GM12878 (cell line): Measurements from ENCODE around the gene RRP12. TPM values are rescaled to one million over a fixed set of nuclear protein-coding genes. Genes with fewer than 3 reads are reported as not detected.

ENCODE experiments used
- ATAC-seq: fragments of 200-7000 bp; cut with Tn5 transposase; 3 replicates; pipeline ENCODE4 v1.9.1; 2020; ENCODE audit warnings: mild to moderate bottlenecking, moderate library complexity
- BruUV-seq: library from RNA; stranded (reverse); fragments of 400-500 nt; replicated peaks from 2 replicates; lab custom pipeline; 2021; lab: Mats Ljungman, UMichigan
- CTCF ChIA-PET: fragments of 300-600 bp; sonication (Branson Sonifier 250); formaldehyde crosslinking; extraction: SDS; loops from one replicate; lab custom pipeline; 2021; ENCODE audit warnings: inconsistent platforms; lab: Yijun Ruan, JAX
- POLR2A ChIA-PET: fragments of 350-600 bp; formaldehyde crosslinking; extraction: SDS; loops from one replicate; lab custom pipeline; 2021; ENCODE audit warnings: inconsistent platforms; lab: Charles Lee
- RAD21 ChIA-PET: fragments of 300-600 bp; sonication (Branson Sonifier 250); formaldehyde crosslinking; loops from one replicate; lab custom pipeline; 2023; ENCODE audit warnings: antibody characterized with exemption; ENCODE audit not compliant: unreplicated experiment; lab: Charles Lee
- SMC1A ChIA-PET: fragments of 300-600 bp; sonication (Branson Sonifier 250); formaldehyde crosslinking; loops from one replicate; lab custom pipeline; 2023; ENCODE audit not compliant: unreplicated experiment, uncharacterized antibody; lab: Charles Lee
- DNase-seq: peaks from one replicate; pipeline ENCODE4 v3.0.0-alpha.2; 2011; ENCODE audit warnings: low read depth, low spot score
- FAIRE-seq: peaks from 3 replicates; lab custom pipeline; 2011; peaks lifted over from hg19 to GRCh38; lab: Jason Lieb, UNC
- H2AFZ ChIP-seq: 2 replicates; pipeline ENCODE4 v1.6.0; 2011; ENCODE audit warnings: low read depth, low read length, control low read depth; ENCODE audit not compliant: control insufficient read depth
- H3K27ac ChIP-seq: 2 replicates; pipeline ENCODE4 v1.5.1; 2011; ENCODE audit warnings: control low read depth; ENCODE audit not compliant: control insufficient read depth, insufficient read depth
- H3K27me3 ChIP-seq, 2 experiments: replicated peaks in 1 of 2; 2 replicates each; pipeline versions ENCODE4 v1.6.0 to v1.6.1; 2011; ENCODE audit warnings: low read length in 1 of 2; ENCODE audit not compliant: control insufficient read depth in 2 of 2, insufficient read depth in 2 of 2
- H3K36me3 ChIP-seq, 2 experiments: 2 replicates each; pipeline ENCODE4 v1.5.1; 2011; ENCODE audit warnings: low read length in 1 of 2; ENCODE audit not compliant: control insufficient read depth in 2 of 2, insufficient read depth in 2 of 2
- H3K4me1 ChIP-seq: 2 replicates; pipeline ENCODE4 v1.6.1; 2011; ENCODE audit warnings: mild to moderate bottlenecking, low read length, moderate library complexity, mixed read lengths; ENCODE audit not compliant: control insufficient read depth, insufficient read depth
- H3K4me2 ChIP-seq: 2 replicates; pipeline ENCODE4 v1.6.0; 2011; ENCODE audit warnings: control low read depth; ENCODE audit not compliant: control insufficient read depth, insufficient read depth
- H3K4me3 ChIP-seq: fragments of 200-600 bp; sonication (generic); 2 replicates; pipeline ENCODE4 v1.5.1; 2016
- H3K79me2 ChIP-seq: 2 replicates; pipeline ENCODE4 v1.6.0; 2011; ENCODE audit warnings: low read length; ENCODE audit not compliant: control insufficient read depth, insufficient read depth
- H3K9ac ChIP-seq: 2 replicates; pipeline ENCODE4 v1.8.0; 2011; ENCODE audit warnings: low read length, control low read depth, mixed read lengths; ENCODE audit not compliant: control insufficient read depth, insufficient read depth
- H3K9me3 ChIP-seq: replicated peaks from 3 replicates; pipeline ENCODE4 v1.5.1; 2011; ENCODE audit warnings: mild to moderate bottlenecking, low read length; ENCODE audit not compliant: control insufficient read depth, insufficient read depth
- H4K20me1 ChIP-seq: 2 replicates; pipeline ENCODE4 v1.6.0; 2011; ENCODE audit not compliant: control insufficient read depth, insufficient read depth
- CREB1 ChIP-seq: IDR thresholded peaks from 2 replicates; pipeline ENCODE4 v1.6.1; 2012; ENCODE audit warnings: low read depth, mild to moderate bottlenecking, inconsistent platforms
- ETV6 ChIP-seq, 2 experiments: fragments of 450-650 bp in 1 of 2; IDR thresholded peaks in 1 of 2; conservative IDR thresholded peaks in 1 of 2; 2 replicates each; pipeline ENCODE4 v1.6.1; 2014; ENCODE audit warnings: antibody characterized with exemption in 1 of 2, borderline replicate concordance in 1 of 2, low read depth in 1 of 2, mild to moderate bottlenecking in 1 of 2, moderate library complexity in 1 of 2
- EZH2 ChIP-seq: IDR thresholded peaks from 2 replicates; pipeline ENCODE4 v1.6.1; 2012; ENCODE audit warnings: low read depth, mild to moderate bottlenecking, control low read depth, inconsistent platforms, low read length, borderline replicate concordance; ENCODE audit not compliant: control insufficient read depth
- GABPA ChIP-seq: IDR thresholded peaks from 2 replicates; pipeline ENCODE4 v1.6.1; 2014; ENCODE audit warnings: antibody characterized with exemption, low read depth, mild to moderate bottlenecking, inconsistent platforms
- NFIC ChIP-seq: IDR thresholded peaks from 2 replicates; pipeline ENCODE4 v1.6.1; 2012; ENCODE audit warnings: low read depth, mild to moderate bottlenecking, inconsistent platforms, low read length, moderate library complexity
- RCOR1 ChIP-seq: conservative IDR thresholded peaks from 2 replicates; pipeline ENCODE4 v1.6.1; 2012; ENCODE audit warnings: low read depth, low read length, improper control_type of control experiment
- SMC3 ChIP-seq: IDR thresholded peaks from 2 replicates; pipeline ENCODE4 v1.6.1; 2011; ENCODE audit warnings: low read length, improper control_type of control experiment, borderline replicate concordance
- ZBTB40 ChIP-seq: fragments of 450-650 bp; IDR thresholded peaks from 2 replicates; pipeline ENCODE4 v1.6.1; 2016; ENCODE audit warnings: mild to moderate bottlenecking, moderate library complexity, borderline replicate concordance
- ZNF217 ChIP-seq: fragments of 450-650 bp; IDR thresholded peaks from 2 replicates; pipeline ENCODE4 v1.6.1; 2017; ENCODE audit warnings: antibody characterized with exemption, mild to moderate bottlenecking
- WGBS: methylation state at CpG from one replicate; pipeline ENCODE4 v1.1.6; 2016; ENCODE audit warnings: low lambda C conversion rate; ENCODE audit not compliant: insufficient replicate concordance, insufficient coverage; ENCODE audit errors: missing lambda C conversion rate; 5-methylcytosine and 5-hydroxymethylcytosine counted together
- in situ Hi-C: fragments of 300-500 bp; cut with MboI; formaldehyde crosslinking; loops from 9 replicates; pipeline ENCODE4 v1.14.3; 2018; ENCODE audit warnings: mixed read lengths
- intact Hi-C: fragments of 100-400 bp; cut with micrococcal nuclease; formaldehyde crosslinking; loops from one replicate; pipeline ENCODE4 v1.14.2; 2022; ENCODE audit not compliant: unreplicated experiment
- polyA plus RNA-seq, 11 experiments: library from polyadenylated mRNA; depleted of rRNA in 4 of 11; unstranded in 6 of 11; stranded (reverse) in 5 of 11; fragments of >200 nt; fragmentation: Nextera tagmentation in 4 of 11; fragmentation: Illumina TruSeq in 1 of 11; extraction: Ambion mirVana in 4 of 11; extraction: Trizol in 1 of 11; gene quantifications; 1 replicate in 1 of 11; 2 replicates in 10 of 11; pipeline versions ENCODE4 v1.2.1 to v1.2.3, GENCODE V29; 2011 to 2016; ENCODE audit warnings: inconsistent platforms in 2 of 11, missing spikeins in 2 of 11, low read depth in 1 of 11
- total RNA-seq, 4 experiments: library from RNA; depleted of rRNA in 3 of 4; stranded (reverse); fragments of >200 nt in 3 of 4; fragmentation: Illumina TruSeq in 1 of 4; extraction: Trizol in 1 of 4; gene quantifications; 2 replicates each; pipeline versions ENCODE4 v1.2.1 to v1.2.3, GENCODE V29; 2013 to 2021

The RRP12 gene
- total and polyA plus RNA-seq, 10 of the 15 experiments (the other 5 are each of a cell fraction or from before 2014, with no cell fraction given), result 5.3 to 48.7 (median 16.8) TPM

- no peaks in the 10 kb centered on the region for H3K79me2 ChIP-seq
- RAD21 ChIA-PET, result interaction anchor here (2.9 kb wide), 1 partner anchor 57 kb away, joined by 14 read pairs; no protein-coding TSS in a partner anchor
- peaks cover 0 to 9% of the 10 kb centered on the region in 2 experiments; a peak in 1 of 4 replicates for H3K27me3 ChIP-seq
- CTCF ChIA-PET, result no interaction called here
- FAIRE-seq, result no peak
- ATAC-seq, result no peak
- H3K36me3 ChIP-seq, result no peaks in the 10 kb centered on the region
- H3K9me3 ChIP-seq, result no peaks in the 10 kb centered on the region
- TF ChIP-seq ZNF217 (0 out of 2 replicates have a peak, but pooled peaks have one; percentile 67), SMC3 (no peak)
- no peak for DNase-seq
- H3K4me1 ChIP-seq, result no peaks in the 10 kb centered on the region
- peak overlapping the region; percentile 77 for H3K4me2 ChIP-seq
- in situ Hi-C loops, result no loop called here
- POLR2A ChIA-PET, result no interaction called here
- SMC1A ChIA-PET, result no interaction called here
- no peak overlapping the region; the same call in 1 of the 2 replicates for H3K9ac ChIP-seq
- peak overlapping the region; percentile 98 for H2AFZ ChIP-seq
- H3K4me3 ChIP-seq, result peak overlapping the region; percentile 89
- no peak overlapping the region for H3K27ac ChIP-seq
- intact Hi-C loops, result no loop called here
- 2% methylated on average over 25 of the region's 25 CpGs for WGBS
- no TSS peak for BruUV-seq
- no peaks in the 10 kb centered on the region; the same call in 1 of the 2 replicates for H4K20me1 ChIP-seq
Measured at GRCh38 chr10:97335188-97335619, 65.9 kb downstream of the RRP12 start.

GRCh38 chr10:97334370-97335175 is 66.6 kb downstream of the RRP12 start, which contains the start of gene FRAT2:
FRAT2 (minus strand) TSS chr10:97334729; CDS start chr10:97334572, 157 bp downstream.
- peak within 1 kb of the TSS; percentile 89 for H3K4me3 ChIP-seq
- intact Hi-C loops (loop anchor here (5.0 kb wide), 1 partner anchor 42 kb away; the partner anchor contains the start of gene ARHGAP19), in situ Hi-C loops (no loop called here)
- FAIRE-seq (peak; percentile 79), DNase-seq (peak; percentile 47), ATAC-seq (peak; percentile 93)
- H4K20me1 ChIP-seq, result no peaks in the 10 kb centered on the region; the same call in 1 of the 2 replicates
- ChIA-PET CTCF (interaction anchor here (1.1 to 4.0 kb wide), 4 partner anchors 52 to 309 kb away, joined by 3 to 29 read pairs (median 5); no protein-coding TSS in a partner anchor), POLR2A (interaction anchor here (1.8 kb wide), 1 partner anchor 16 kb away, joined by 4 read pairs; the partner anchor contains the start of gene FRAT1), SMC1A (no interaction called here), RAD21 (interaction anchor here (2.9 kb wide), 1 partner anchor 56 kb away, joined by 14 read pairs; no protein-coding TSS in a partner anchor)
- no TSS peak for BruUV-seq
- H3K4me2 ChIP-seq, result peak within 1 kb of the TSS; percentile 88
- peak within 1 kb of the TSS; percentile 83 for H3K27ac ChIP-seq
- H3K79me2 ChIP-seq, result no peaks in the 10 kb centered on the region
- no peaks in the 10 kb centered on the region for H3K9me3 ChIP-seq
- H3K9ac ChIP-seq, result peak within 1 kb of the TSS; percentile 78
- no peaks in the 10 kb centered on the region for H3K4me1 ChIP-seq
- H2AFZ ChIP-seq, result peak within 1 kb of the TSS; percentile 98
- H3K27me3 ChIP-seq, result peaks cover 0 to 9% of the 10 kb centered on the region in 2 experiments; a peak in 1 of 4 replicates
- no peaks in the 10 kb centered on the region for H3K36me3 ChIP-seq
- under 1% methylated on average over 48 of the region's 103 CpGs for WGBS
- TF ChIP-seq ZBTB40 (no peak), EZH2 (no peak), CREB1 (peak; percentile 88), ETV6 (conservative IDR thresholded peaks at IDR 0.05 in 1 of 2, IDR thresholded peaks at IDR 0.05 in 1 of 2; ENCODE audit: borderline replicate concordance in 1 of 2, low read depth in 1 of 2) (no peak), RCOR1 (no peak), NFIC (no peak), GABPA (no peak)
